Activated CD8-positive, alpha-beta memory T cell treated with anti-CD3 and anti-CD28 coated beads, Interleukin-2, amount 50 U/mL, for 1 hour (primary cell): ENCODE measurements around the gene SPECC1.
A peak's percentile ranks its signal among the peaks of the same experiment; 100 is the strongest.
"Not testable (repeated sequence)": the region's sequence is repeated elsewhere in the genome, so short reads cannot be mapped to it uniquely, and the experiment has no call there.

Experiments used
- DNase-seq: peaks from one replicate; pipeline ENCODE4 v3.0.0-alpha.2; 2020; ENCODE audit errors: extremely low read depth

SPECC1 gene

DNA sequence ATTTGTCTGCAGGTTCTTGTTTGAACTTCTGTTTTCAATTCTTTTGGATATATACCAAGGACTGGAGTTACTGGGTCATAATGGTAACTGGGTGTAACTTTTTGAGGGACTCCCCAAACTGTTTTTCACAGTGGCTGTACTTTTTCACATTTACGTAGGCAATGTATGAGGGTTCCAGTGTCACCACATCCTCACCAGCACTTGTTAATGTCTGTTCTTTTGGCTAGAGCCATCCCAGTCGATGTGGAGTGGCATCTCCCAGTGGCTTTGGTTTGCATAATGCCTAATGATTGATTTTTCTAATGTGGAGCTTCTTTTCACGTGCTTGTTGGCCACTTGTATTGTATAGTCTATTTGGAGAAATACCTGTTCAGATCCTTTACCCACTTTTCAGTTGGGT, 59.3 kb downstream of the SPECC1 start:
- no peak for DNase-seq

DNA sequence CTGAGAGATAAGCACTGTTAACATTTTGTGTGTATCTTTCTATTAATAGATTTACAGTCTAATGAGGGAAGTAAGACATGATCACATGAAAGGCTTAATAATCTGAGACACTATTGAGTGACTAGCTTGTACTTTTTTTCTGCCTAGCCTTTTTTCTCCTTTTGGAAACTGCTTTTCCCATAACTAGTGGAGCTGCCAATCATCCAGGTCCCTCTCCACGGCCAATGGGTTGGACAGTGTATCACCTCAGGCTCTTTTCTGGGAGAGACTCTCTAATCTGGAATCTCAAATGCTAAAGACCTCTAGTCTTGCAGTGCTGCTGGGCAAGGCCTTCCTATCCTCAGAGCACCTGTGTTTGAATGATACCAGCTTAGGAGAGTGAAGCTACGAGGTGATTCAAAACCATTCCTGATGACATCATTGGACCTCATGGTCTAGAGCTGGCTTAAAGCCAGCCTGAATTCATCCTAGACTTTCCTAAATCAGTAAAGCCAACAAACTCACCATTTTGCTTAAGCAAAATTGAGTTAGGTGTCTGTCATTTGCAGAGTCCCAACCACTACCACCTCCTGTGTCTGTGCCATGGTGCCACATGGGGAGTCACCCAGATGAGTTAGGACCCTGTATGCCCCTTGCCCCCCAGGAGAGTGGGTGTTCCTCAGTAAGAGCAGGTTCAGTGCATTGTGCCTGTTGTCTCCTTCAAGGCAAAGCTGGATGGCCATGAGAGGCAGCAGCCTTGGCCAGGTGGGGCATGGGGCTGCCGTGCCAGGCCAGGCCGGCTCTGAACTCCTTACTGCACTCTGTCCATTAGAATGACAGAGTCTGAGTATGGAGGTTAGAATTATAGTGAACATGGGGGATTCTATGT, 62.9 kb downstream of the SPECC1 start:
- DNase-seq, result no peak

DNA sequence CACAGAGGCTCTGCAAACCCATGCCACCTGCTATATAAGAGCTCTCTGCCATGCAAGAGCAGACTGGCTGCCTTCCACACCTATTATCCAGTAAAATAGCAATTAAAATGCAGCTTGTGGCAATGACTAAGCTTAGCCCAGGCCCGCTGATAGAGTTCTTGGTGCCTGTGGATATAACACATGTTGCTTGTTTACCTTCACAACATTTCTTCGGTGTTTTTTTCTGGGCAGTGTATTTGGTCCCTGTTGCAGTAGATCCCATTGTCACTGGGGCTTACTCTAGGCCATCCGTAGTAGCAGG, 63.5 kb downstream of the SPECC1 start:
- no peak for DNase-seq

DNA sequence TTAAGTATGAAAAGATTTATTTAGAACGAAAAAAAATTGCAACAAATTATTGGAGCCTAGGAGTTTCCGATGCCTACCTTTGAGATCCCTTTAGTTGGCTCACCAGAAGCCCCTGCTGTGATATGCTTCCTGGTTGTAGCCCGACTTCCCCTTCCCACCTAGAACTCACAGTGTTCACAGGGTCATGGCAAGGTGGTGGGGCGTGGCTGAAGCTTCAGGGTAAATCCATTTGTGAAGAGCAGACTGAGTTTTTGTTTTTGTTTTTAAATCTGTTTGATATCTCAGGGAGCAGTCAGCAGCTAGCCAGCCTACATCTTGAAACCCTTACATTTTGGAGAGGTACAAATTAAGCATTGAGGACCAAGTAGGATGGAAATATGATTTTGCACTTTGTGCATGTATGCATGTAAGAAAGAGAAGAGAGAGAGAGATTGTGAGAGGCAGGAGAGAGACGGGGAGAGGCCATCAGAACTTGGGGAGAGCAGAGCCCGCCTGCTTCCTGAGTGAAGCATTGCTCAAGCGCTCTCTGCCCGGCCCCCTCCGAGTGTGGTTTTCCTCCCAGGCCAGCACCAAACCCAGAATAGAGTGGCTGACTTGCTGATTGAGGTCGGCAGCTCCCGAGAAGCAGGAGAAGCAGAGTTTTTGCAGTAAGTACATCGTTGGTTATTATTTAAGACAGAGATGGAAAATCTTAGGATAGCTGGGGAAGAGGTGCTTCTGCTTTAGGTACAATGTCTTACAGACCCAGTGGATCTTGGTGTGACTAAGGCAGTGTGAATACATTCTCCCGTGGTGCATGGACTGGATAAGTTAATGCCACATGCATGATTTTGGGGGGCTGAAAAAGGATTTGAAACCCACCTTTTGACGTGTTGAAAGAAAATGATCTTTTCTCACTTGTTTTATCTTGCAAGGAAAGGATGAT, 64.2 kb downstream of the SPECC1 start:
- DNase-seq, result peak; percentile 1

DNA sequence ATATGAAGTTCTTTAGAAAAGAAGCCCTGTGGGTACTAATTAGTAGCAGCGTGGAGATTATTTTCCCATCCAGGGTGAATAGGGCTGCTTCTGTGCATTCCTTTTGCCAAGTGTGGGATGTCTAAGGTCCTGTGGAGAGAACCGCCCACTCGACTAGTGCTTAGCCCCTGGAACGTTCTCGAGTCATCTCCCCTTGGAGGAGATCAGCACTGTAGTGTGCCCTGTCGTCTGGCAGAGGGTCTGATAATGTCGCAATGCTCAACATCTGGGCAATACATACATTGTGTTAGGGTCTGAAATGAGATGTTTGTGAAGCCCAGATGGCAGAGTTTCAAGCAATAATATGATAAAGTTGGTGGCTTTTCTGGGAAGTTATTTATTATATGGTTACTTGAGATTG, 64.8 kb downstream of the SPECC1 start:
- DNase-seq, result no peak

DNA sequence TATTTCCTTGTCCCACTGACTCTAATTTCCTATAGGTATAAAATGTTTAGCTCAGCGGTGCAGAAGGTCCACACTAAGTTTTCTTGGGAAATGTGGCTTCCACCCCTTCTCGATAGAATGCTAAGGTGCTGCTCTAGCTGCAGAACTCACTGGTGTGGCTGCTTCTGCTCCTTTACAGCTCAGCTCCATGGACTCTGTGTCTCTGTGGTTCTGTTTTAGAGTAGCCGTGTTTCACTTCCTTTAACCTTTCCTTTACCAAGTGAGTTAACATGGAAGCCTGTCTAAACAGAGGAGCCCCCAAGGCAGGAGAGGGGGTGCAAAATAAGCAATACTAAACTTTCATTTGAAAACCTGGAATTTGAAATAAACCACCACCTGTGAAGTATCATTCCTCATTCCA, 65.3 kb downstream of the SPECC1 start:
- no peak for DNase-seq

DNA sequence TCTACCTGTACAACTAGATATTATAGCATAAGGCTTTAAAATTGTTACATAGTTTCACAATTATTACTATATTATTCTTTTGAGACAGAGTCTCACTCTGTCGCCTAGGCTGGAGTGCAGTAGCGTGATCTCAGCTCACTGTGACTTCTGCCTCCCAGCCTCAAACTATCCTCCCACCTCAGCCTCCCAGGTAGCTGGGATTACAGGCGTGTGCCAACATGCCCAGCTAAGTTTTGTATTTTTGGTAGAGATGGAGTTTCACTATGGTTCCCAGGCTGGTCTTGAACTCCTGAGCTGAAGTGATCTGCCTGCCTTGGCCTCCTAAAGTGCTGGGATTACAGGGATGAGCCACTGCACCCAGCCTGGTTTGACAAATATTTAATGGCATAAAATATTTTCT, 67.0 kb downstream of the SPECC1 start:
- DNase-seq, result not testable (repeated sequence)

DNA sequence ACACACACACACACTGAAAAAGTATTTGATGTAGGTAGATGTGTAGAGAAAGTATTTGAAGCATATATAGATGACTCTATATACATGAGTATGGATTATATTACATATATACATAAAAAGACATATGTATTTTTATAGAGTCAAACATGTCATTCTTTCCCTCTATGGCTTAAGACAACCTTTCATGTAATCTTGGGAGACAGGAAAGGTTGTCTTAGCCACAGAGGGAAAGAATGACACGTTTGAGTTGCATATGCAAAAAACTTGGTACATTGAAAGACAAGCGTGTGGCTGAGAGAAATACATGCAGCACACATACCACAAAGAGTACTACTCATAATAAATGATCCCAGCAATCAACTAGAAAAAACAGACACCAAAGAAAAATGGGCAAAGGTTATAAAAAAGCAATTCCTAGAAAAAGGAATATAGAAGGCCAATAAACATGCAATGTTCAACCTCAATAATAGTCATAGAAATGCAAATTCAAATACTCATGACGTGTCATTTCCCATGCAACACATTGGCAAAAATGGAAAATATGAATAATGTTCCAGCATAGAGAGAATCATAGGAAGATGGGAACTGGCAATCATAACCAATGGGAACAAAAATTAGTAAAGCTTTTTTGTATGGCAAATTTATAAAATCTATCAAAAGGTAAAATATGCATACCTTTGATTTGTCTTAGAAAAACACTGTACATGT, 69.0 kb downstream of the SPECC1 start:
- DNase-seq, result no peak

DNA sequence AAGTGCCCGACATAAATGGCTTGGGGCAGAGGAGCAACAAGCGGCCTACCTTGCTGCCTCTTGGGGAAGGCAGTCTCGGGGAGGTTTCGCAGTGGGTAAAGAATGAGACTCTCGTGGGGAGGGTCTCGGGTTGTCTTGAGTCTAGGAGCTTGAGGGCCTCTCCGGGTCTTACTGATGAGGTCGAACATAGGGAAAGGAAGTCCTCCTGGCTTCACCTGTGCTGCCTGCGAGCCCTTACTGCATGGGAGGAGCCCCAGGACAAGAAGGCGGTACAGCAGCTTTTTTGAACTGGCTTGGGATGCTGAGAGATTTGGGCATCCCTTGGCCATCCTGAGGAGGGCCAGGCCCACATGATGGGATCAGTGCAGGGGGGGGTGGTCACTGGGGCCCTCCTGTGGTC, 71.4 kb downstream of the SPECC1 start:
- DNase-seq, result no peak

DNA sequence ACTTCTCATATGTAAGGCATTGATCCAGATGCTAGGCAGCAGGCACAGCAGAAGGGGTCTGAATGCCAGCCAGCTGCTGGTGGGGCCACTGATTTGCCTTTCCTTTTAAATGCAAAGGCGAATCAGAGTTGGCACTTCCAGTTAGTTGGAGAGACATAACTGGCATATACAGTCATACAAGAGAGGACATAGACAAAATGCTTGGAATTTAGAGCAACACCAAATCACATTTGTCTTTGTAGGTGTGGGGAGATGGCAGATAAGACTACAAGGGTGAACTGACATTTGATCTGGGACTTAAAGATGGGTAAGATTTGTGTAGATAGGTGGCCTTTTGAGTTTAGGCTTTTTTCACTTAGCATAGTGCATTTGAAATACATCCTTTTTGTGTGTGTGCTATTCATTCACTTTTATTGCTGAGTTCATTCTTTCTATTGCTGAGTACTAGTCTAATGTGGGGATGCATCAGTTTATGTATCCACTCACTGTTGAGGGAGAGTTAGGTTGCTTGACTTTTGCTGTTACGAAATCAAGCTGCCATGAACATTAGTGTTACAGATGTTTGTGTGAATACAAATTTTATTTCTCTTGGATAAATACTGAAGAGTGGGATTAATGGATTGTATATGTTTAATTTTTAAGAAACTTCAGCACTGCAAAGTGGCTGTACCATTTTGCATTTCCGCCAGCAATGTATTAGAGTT, 74.1 kb downstream of the SPECC1 start:
- DNase-seq, result no peak

DNA sequence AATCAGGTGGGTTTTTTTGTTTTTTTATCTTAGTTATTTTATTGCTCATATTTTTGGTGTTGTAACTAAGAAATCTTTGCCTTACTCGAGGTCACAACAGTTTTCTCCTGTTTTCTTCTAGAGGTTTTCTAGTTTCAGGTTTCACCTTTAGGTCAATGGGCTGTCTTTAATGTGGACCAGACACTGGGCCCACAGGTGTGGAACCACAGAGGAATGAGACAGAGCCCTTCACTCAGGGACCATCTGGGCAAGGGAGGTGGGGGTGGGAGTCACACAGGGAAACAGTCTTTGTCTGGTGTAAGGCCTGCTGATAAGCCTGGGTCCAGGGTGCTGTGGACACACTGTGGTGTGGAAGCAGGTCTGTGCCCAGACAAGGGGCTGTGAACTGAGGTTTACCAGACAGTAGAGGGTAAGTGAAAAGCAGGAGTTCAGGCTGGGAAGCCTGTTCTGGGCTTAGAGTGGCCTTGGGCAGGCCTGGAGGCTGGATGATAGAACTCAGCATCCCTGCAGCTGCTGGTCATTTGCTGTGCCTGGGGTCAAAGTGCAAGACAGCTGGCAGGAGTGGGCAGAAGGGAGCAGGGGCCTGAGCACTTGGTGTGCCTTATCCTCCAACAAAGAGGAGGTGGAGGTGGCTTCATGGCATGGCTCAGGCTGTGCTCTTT, 75.6 kb downstream of the SPECC1 start:
- DNase-seq, result no peak

DNA sequence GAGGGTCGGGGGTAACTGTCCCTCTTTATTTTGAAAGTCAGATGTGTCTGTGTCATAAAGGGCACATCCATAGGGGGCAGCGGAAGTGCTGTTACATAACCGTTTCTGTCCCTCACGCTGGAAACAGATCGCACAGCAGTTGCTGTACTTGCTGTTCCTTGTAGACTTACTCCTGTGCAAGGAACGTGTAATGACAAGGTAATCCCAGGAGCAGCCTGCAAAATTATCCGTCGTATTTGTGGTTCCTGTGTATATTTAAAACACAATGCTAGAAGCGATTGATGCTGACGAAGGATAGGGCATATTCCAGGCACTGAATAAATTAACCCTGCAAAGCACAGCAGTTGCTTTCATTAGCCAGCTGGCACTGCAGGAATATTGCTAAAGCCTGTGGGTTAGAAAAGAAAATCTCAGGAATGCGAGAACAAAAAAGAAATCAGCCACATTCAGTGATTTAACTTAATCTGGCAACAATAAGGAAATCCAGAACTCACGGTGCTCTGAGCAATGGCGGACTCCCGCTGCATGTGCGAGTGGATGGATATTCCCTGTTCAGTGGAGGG, 76.2 kb downstream of the SPECC1 start:
- no peak for DNase-seq

DNA sequence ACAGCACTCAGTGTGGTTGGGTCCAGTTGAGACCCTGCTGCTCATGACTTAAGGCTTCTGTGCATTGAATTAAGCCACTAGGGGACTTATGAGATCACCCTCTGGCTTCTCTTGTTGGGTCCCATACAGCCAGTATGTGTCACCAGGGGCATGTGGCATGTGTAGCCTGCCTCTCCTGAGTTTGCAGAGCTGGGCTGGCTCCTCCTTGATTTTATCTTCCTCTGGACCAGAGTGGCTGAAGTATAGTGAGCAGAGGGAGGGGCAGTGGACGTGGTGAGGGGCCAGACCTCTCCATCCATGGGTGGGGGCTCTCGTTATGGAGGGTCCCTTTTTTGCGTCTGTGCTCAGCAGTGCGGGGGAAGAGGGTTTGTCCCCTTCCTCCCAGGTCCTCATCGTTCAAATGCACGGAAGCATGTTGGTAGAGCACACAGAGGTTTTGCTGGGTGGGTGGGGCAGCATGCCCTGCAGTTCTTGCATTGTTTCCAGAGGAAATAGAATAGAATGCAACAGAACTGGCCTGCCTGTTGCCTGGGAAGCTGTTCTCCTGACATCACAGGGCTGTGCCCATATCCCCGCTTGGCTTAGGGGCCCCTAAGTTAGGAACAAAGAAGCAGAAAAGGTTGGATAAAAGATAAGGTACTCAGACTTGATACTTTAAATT, 77.4 kb downstream of the SPECC1 start:
- no peak for DNase-seq

DNA sequence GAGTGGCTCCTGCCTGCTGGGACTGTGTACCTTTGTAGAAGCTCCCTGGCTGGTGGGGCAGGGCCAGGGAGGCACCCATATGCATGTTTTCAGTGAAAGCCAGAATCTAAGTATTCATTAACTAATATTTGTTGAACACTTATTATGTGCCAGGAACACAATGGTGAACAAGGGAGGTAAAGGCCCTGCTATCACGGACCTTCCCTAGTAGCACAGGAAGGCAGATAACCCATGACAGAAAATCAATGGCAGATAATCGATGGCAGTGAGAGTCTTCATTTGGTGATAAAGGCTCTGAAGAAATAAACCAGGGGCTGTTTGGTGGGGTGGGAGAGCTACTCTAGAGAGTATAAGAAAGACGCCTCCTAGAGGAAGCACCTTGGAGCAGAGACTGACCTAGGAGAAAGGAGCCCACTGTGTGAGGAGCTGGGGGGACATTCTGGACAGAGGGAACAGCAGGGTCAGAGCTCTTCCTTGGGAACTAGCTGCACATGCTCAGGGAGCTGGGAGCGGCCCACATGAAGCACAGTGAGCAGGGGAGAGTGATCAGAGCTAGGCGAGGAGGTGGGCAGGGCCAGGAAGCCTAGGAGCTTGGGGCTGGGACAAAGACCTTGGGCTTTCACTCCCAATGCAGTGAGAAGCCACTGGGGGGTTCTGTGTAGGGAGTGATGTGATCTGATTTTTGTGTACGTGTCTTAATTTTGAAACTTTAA, 78.5 kb downstream of the SPECC1 start:
- no peak for DNase-seq

DNA sequence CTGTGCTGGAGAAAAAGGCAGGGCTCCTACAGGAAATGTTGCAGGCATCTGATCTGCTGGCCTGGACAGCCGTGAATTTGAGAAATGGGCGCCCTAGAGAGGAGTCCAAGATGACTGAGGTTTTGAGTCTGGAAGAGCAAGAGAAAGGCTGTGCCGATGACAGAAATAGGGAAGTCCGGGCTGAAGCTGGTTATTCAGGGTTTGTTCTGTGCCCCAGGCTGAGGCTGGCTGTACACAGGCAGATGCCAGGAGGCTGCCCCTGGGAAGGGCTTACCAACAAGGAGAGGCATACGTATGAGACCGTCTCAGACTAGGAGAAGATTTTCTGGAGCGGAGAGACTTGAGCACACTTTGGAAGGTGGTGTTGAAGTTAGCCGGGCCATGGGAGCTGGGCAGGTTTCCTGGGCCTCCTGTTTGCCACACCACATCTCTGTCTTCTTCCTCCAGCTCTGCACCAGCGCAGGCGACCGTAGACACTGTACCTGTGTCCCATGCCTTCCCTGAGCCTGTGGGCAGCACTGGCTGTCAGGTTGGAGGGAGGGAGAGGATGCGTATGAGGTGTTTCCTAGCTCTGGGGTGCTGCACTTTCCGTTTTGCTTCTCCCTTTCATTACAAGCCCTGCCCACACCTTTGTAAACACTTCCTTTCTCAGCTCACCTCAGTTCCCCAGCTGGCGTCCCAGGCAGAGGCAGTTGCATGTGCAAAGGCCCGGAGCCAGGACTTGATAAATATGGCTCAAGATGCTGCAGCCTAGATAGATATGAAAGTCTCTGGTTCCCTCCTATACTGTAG, 80.8 kb downstream of the SPECC1 start:
- no peak for DNase-seq

DNA sequence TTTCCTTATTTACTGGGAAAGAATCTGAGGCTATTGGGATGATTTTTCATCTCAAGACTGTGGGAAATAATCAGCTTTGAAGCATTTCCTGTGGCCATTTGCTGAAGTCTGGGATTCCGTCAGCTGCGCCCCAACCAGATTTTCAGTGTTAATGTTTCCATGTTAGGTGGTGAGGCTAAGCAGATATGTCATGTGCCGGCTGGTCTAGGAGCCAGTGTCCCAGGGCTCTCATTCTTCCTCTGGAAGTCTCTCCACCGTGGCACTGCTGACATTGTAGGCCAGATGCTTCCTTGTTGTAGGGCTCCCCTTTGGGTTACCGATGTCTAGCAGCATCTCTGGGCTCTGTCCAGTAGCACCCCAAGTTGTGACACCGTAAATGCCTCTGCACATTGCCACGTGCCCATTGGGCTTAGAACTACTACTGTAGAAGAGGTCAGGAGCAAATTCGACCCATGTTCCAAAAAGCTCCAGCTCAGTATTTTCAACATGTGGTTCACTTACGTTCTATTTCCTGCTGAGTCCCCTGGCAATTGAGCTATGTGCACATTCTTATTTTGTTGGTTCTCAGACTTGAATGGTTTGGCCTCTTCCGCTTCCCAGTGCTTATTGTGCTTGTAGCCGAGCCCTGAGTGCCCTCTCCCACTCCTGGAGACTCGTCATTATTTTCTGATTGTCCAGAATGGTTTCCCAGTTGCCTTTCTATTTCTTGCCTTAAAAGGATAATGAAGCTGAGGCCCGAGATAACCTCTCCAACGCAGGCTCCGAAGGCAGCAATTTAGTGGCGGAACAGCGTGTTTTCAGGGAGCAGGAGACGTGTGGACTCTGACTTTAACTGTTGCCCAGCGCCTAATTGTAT, 82.2 kb downstream of the SPECC1 start:
- DNase-seq, result no peak

DNA sequence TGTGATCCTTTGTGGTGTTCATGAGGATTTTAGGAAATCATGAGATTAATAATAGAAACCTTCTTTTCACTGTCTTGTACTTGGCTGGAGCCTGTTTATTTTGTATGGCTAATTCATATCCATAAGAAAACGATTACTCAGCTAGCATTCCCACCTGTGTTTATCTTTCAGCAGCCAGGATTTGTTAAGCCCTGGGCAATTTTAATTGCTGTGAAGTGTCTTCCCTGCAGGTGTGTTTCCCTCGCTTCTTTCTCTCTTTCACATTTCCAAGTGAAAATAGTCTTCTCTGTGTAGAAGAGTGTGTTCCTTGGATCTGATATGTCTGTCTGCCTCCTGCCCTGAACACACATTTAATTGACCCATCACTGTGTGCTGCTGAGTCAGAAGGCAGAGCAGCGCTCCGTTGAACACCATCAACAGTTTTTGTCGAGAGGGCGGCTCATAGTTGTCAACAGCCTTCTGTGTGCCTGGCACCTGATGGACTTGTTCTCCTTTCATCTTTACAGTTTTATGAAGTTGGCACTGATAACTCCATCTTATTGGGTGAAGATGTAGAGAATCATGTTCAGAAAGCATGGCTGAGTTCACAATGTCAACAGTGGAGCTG, 83.2 kb downstream of the SPECC1 start:
- DNase-seq, result no peak
